ENCODE measurements around the gene TUBA3D.
"Not testable (repeated sequence)": the region's sequence is repeated elsewhere in the genome, so short reads cannot be mapped to it uniquely, and the experiment has no call there.

GRCh38 chr2:131471624-131472023 lies 4.3 kb upstream of the TUBA3D start:
- TF ChIP-seq POLR2A (IDR thresholded peaks at IDR 0.05; ENCODE audit: low read depth, low read length); TAF1 (IDR thresholded peaks at IDR 0.05; ENCODE audit: borderline replicate concordance, low read depth, low read length): not testable (repeated sequence)

All from GM12892 (cell line).